Lung microvascular endothelial cell (primary cell): ENCODE measurements around the gene SLC35G3. TPM values are rescaled to one million over a fixed set of nuclear protein-coding genes. Genes with fewer than 3 reads are reported as not detected.
"Not testable (repeated sequence)": the region's sequence is repeated elsewhere in the genome, so short reads cannot be mapped to it uniquely, and the experiment has no call there.

Source experiments
- DNase-seq, 2 donors: peaks; one replicate each; pipeline versions ENCODE4 v3.0.0 to v3.0.0-alpha.2; 2010; ENCODE audit warnings: low read depth in 2 of 2
- total RNA-seq: library from RNA; depleted of rRNA; stranded (reverse); fragments of >200 nt; gene quantifications from 2 replicates; pipeline ENCODE4 v1.2.1, GENCODE V29; 2014

Gene SLC35G3
- total RNA-seq, 1 donor from 2014 or later, result not detected

- DNase-seq, result peak in 1 of 2 donors; percentile 29
These were observed 18.5 kb upstream of the SLC35G3 start for GRCh38 chr17:35212668-35213067.

- no peak for DNase-seq
These were observed 16.5 kb upstream of the SLC35G3 start for GRCh38 chr17:35210741-35211140.

GRCh38 chr17:35202582-35202981 is 8.4 kb upstream of the SLC35G3 start:
- DNase-seq, result not testable (repeated sequence)

DNA sequence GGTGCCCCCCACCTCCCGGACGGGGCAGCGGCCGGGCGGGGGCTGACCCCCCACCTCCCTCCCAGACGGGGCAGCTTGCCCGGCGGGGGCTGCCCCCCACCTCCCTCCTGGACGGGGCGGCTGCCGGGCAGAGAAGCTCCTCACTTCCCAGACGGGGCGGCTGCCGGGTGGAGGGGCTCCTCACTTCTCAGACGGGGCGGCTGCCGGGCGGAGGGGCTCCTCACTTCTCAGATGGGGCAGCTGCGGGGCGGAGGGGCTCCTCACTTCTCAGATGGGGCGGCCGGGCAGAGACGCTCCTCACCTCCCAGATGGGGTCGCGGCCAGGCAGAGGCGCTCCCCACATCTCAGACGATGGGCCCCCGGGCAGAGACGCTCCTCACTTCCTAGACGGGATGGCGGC is 869 bp upstream of the SLC35G3 start:
- not testable (repeated sequence) for DNase-seq

DNA sequence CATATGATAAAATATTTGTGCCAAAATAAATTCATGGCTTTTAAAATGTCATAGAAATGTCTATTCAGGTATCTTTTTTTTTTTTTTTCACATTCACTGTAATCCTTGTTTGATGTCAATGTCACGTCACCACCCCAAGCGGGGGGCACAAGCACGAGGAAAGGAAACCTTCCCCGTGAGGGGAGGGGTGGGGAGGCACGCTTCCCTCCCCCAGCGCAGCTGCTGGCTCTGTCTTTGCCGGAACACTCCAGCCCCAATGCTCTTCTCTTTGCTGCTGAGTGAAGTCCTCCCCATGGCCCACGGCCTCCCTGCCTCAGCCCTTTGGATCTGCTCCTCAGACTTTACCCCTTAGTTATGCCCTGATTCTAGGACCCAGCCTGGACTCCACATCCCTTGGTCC is 1.5 kb downstream of the SLC35G3 start:
- no peak for DNase-seq

GRCh38 chr17:35191001-35191695 is 3.0 kb downstream of the SLC35G3 start:
- peak in 1 of 2 donors; percentile 77 for DNase-seq

GRCh38 chr17:35189291-35189690 is 4.9 kb downstream of the SLC35G3 start:
- peak in 1 of 2 donors; percentile 64 for DNase-seq

- peak in 1 of 2 donors; percentile 60 for DNase-seq
These were observed 6.1 kb downstream of the SLC35G3 start for GRCh38 chr17:35188111-35188510.

DNA sequence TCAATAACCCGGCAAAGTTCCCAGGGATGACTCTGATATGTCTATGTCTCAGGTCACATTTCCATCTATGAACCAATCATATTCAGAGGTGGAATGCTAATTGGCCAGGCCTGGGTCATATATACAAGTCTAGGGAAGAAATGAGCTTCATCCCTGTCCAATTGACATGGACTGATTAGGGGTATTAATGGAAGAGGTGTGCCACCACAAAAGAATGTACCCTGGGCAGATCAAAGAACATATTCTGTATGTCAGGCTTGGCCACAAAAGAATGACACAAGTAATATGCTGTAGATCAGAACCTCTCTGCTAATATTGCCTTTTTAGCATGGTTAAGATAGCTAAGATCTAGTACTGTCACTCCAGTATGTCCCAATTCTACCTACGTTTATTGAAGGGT is 6.7 kb downstream of the SLC35G3 start:
- DNase-seq, result no peak

DNA sequence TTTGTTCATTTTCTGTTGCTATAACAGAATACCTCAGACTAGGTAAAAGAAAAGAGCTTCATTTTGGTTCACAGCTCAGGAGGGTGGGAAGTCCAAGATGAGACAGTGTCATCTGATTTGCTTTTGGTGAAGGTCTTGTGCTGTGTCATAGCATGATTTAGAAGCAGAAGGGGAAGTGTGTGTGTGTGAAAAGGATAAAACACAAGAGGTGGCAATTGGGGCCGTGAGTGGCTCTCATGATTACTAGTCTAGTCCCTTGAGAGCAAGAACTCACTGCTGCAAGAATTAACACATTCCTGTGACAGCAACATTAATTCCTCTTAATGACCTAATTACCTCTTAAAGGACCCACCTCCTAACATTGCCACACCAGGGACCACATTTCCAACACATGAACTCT is 8.3 kb downstream of the SLC35G3 start:
- no peak for DNase-seq

- DNase-seq, result no peak
These were observed 9.9 kb downstream of the SLC35G3 start for GRCh38 chr17:35184274-35184673.

DNA sequence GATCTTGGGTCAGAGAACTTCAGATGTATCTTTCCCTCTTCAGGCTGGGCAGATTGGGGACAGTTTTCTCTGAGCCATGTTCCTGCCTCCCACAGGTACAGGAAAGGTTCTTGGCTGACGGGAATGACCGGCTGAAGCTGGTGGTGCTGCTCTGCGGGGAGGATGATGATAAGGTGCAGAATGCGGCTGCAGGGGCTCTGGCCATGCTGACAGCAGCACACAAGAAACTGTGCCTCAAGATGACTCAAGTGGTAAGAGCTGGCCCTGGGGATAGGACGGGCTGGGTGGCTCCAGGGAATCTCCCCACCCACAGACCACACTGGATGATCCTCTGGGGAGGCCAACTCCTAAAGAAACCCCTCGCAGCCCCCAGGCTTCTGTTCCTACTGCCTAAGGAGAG is 10.9 kb downstream of the SLC35G3 start:
- DNase-seq, result no peak

DNA sequence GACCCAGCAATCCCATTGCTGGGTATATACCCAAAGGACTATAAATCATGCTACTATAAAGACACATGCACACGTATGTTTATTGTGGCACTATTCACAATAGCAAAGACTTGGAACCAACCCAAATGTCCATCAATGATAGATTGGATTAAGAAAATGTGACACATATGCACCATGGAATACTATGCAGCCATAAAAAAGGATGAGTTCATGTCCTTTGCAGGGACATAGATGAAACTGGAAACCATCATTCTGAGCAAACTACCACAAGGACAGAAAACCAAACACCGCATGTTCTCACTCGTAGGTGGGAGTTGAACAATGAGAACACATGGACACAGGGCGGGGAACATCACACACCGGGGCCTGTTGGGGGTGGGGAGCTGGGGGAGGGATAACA is 14.8 kb downstream of the SLC35G3 start:
- not testable (repeated sequence) for DNase-seq

DNA sequence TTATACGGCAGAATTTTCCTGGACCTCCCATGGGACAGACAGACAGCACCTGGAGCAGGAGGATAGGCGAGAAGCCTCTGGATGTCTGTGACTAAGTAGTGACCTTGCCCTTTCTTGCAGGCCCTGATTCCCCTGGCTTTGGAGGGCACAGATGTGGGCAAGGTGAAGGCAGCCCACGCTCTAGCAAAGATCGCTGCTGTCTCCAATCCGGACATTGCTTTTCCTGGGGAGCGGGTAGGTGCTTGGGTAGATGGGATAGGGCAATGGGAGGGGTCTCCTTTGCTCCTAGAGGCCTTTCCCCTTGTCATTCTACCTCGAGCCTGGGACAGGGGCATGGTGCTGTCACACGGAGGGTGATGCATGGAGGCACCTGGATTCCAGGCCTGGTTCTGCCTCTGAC is 17.3 kb downstream of the SLC35G3 start:
- DNase-seq, result no peak

- DNase-seq, result no peak
These were observed 18.4 kb downstream of the SLC35G3 start for GRCh38 chr17:35175638-35176415.

DNA sequence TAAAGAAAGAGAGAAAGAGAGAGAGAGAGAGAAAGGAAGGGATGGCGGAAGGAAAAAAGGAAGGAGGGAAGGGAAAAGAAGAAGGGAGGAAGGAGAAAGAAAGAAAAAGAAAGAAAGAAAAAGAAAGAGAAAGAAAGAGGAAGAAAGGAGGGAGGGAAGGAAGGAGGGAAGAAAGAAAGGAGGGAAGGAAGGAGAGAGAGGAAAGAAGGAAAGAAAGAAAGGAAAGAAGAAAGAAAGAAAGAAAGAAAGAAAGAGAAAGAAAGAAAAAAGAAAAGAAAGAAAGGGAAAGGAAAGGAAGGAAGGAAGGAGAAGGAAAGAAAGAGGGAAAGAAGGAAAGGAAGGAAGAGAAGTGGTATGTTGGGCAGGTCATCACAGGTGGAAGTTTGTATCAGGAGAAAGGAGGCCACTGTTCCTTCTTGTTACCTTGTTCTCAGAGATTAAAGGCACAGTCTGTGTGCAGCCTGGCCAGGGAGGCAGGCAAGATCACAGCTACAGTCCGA is 19.3 kb downstream of the SLC35G3 start:
- DNase-seq, result no peak

DNA sequence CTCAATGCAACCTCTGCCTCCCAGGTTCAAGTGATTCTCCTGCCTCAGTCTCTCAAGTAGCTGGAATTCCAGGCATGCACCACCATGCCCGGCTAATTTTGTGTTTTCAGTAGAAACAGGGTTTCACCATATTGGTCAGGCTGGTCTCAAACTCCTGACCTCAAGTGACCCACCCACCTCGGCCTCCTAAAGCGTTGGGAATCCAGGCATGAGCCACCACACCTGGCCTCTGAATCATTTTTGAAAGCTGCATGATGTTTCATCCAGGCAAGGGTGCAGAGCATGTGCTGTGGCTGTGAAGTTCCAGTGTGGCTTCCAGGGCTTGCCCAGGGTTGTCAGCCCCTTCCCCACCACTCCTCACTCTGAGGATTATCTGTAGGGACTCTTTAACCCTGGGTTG is 21.9 kb downstream of the SLC35G3 start:
- DNase-seq, result not testable (repeated sequence)

DNA sequence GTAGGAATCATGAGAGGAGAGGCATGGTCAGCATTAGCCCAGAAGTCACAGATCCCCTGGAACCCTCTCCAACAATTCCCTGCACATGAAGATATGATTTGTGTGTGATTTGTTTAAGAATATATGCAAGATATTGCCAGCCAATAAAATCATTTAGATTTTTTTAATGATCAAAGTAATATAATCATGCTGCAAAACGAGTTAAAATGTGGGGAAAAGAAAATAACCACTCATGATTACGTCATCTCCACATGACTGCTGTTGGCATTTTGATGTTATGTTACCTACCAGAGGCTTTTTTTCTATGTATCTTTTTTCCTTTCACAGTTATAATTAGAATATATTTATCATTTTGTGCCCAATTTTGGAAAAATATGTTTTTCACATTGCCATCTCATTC is 22.4 kb downstream of the SLC35G3 start:
- DNase-seq, result peak; percentile 21 to 36

DNA sequence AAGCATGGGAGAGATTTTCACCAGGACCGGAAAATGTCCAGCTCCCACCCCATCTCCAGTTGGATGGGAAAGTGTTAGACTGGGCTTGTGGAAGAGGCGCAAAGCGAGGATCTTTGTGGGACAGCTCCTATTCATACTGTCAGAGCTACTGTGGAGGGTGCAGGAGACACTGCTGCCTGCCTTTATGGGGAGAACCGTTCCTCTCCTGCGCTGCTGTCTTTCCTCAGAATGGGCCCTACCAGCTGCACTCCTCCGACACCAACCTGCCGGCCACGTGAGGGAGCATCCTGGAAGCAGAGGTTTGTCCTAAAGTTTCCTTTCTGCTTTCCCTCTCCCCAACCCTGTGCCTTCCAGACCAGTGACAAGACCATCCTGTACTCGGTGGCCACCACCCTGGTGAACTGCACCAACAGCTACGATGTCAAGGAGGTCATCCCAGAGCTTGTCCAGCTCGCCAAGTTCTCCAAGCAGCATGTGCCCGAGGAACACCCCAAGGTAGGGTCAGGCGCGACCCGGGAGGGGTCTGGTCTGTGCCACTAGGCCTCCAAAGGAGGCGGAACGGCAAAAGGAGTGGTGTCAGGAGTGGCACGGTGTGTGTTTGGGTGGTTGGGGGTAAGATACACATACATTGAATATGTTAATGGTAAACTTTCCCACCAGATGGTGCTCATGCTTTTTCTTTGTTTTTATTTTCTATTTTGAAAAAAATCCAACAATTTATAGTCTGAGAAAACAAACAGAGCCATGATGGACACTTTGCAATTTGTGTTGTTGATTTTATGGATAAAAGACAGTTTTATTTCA is 23.0 kb downstream of the SLC35G3 start:
- peak; percentile 49 to 55 for DNase-seq

DNA sequence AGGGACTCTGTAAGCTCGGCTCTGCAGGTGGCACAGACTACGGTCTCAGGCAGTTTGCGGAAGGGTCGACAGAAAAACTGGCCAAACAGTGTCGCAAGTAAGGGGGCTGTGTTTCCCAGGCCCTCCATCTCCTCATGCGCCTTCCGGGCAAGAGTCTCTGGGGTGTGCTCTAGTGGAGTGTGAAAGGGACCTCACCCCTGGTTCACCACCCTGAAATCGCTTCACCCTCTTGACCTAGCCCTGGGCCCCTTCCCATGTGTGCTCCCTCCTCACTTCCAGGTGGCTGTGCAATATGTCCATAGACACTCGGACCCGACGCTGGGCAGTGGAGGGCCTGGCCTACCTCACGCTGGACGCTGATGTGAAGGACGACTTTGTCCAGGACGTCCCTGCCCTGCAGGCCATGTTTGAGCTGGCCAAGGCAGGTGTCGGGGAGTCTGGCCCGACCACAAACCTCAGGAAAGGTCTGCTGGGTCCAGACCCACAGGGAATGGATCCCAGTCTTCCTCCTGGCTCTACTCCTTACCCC is 24.3 kb downstream of the SLC35G3 start:
- no peak for DNase-seq

DNA sequence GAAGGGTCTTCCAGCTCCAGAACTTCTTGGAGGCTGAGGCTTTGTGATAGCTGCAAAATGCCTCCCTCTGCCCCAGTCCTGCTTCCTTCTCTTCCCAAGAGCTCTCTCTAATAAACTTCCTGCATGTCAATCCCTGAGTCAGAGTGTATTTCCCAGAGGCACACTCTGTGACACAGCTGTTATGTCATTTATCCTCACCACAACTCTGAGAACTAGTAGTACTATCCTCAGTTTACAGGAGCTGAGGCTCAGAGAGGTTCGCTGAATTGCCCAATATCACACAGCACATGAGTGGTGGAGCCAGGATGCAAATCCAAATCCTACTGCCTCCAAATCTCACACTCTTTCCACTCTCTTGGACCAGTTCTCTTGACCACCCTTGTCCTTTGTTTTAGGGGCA is 26.5 kb downstream of the SLC35G3 start:
- DNase-seq, result peak in 1 of 2 donors; percentile 62

- no peak for DNase-seq
These were observed 27.1 kb downstream of the SLC35G3 start for GRCh38 chr17:35167046-35167445.
